Mucosa of rectum (tissue), 2 donors: Measurements from ENCODE around the gene FN3KRP.
"Not testable (repeated sequence)": the region's sequence is repeated elsewhere in the genome, so short reads cannot be mapped to it uniquely, and the experiment has no call there.

Experiments
- H3K27ac ChIP-seq, 2 donors: one replicate each; pipeline ENCODE4 v1.7.0; 2013; ENCODE audit warnings: inconsistent platforms in 2 of 2, low read depth in 2 of 2, low read length in 2 of 2
- H3K27me3 ChIP-seq, 2 donors: one replicate each; pipeline ENCODE4 v1.7.0; 2013; ENCODE audit warnings: low read length in 2 of 2; ENCODE audit not compliant: control insufficient read depth in 2 of 2, insufficient read depth in 2 of 2
- H3K36me3 ChIP-seq, 2 donors: one replicate each; pipeline ENCODE4 v1.7.0; 2013; ENCODE audit warnings: low read length in 2 of 2; ENCODE audit not compliant: control insufficient read depth in 2 of 2, insufficient read depth in 2 of 2
- H3K4me1 ChIP-seq, 2 donors: one replicate each; pipeline ENCODE4 v1.7.0; 2013; ENCODE audit warnings: low read length in 2 of 2, mild to moderate bottlenecking in 1 of 2; ENCODE audit not compliant: control insufficient read depth in 2 of 2, insufficient read depth in 2 of 2
- H3K4me3 ChIP-seq, 2 donors: one replicate each; pipeline ENCODE4 v1.7.0; 2013; ENCODE audit warnings: low read length in 2 of 2
- H3K9ac ChIP-seq, 2 donors: one replicate each; pipeline ENCODE4 v1.7.0; 2013; ENCODE audit warnings: low read length in 2 of 2, low read depth in 1 of 2, mild to moderate bottlenecking in 1 of 2
- H3K9me3 ChIP-seq, 2 donors: one replicate each; pipeline ENCODE4 v1.7.0; 2013; ENCODE audit warnings: low read length in 2 of 2; ENCODE audit not compliant: control insufficient read depth in 2 of 2
- donor health status: healthy.
- donor health status: Normal muscosa, but diverticular disease.

Gene FN3KRP

GRCh38 chr17:82729479-82730260 lies 13.2 kb downstream of the FN3KRP start:
- Histone ChIP-seq H3K9me3 (no peaks in the 10 kb centered on the region), H3K4me3 (no peak overlapping the region), H3K27me3 (no peaks in the 10 kb centered on the region), H3K4me1 (peaks cover 0 to under 1% of the 10 kb centered on the region in 2 donors), H3K9ac (no peak overlapping the region), H3K27ac (no peak overlapping the region), H3K36me3 (peaks cover 23 to 24% of the 10 kb centered on the region in 2 donors)

GRCh38 chr17:82732118-82732743 lies 15.7 kb downstream of the FN3KRP start:
- H3K9ac ChIP-seq, result no peak overlapping the region
- no peak overlapping the region for H3K27ac ChIP-seq
- no peak overlapping the region for H3K4me3 ChIP-seq
- no peaks in the 10 kb centered on the region for H3K27me3 ChIP-seq
- H3K4me1 ChIP-seq, result peaks cover 7 to 8% of the 10 kb centered on the region in 2 donors
- peaks cover 13 to 14% of the 10 kb centered on the region in 2 donors for H3K36me3 ChIP-seq
- H3K9me3 ChIP-seq, result no peaks in the 10 kb centered on the region

GRCh38 chr17:82734987-82735866 lies 18.7 kb downstream of the FN3KRP start, which contains the start of gene FN3K:
Gene FN3K, plus strand, starts transcription at chr17:82735615. Its CDS starts 22 bp downstream, at chr17:82735637.
- H3K9me3 ChIP-seq, result no peaks in the 10 kb centered on the region
- peaks cover 7 to 8% of the 10 kb centered on the region in 2 donors for H3K4me1 ChIP-seq
- H3K36me3 ChIP-seq, result peaks cover 5 to 6% of the 10 kb centered on the region in 2 donors
- no peaks in the 10 kb centered on the region for H3K27me3 ChIP-seq
- peak within 1 kb of the TSS; percentile 69 to 79 for H3K4me3 ChIP-seq
- peak within 1 kb of the TSS; percentile 77 to 84 for H3K9ac ChIP-seq
- H3K27ac ChIP-seq, result peak within 1 kb of the TSS; percentile 70 to 77

GRCh38 chr17:82736511-82737185 lies 20.1 kb downstream of the FN3KRP start:
- Histone ChIP-seq H3K9me3 (no peaks in the 10 kb centered on the region), H3K4me1 (peaks cover 7 to 8% of the 10 kb centered on the region in 2 donors), H3K36me3 (peaks cover 17 to 20% of the 10 kb centered on the region in 2 donors), H3K4me3 (peak overlapping the region; percentile 26 to 69), H3K27me3 (no peaks in the 10 kb centered on the region), H3K9ac (peak overlapping the region in 1 of 2 donors; percentile 84), H3K27ac (no peak overlapping the region)

GRCh38 chr17:82737967-82738877 lies 21.7 kb downstream of the FN3KRP start:
- Histone ChIP-seq H3K4me1 (peaks cover 7 to 8% of the 10 kb centered on the region in 2 donors), H3K27ac (no peak overlapping the region), H3K9me3 (no peaks in the 10 kb centered on the region), H3K36me3 (peaks cover 28 to 29% of the 10 kb centered on the region in 2 donors), H3K4me3 (no peak overlapping the region), H3K9ac (no peak overlapping the region), H3K27me3 (no peaks in the 10 kb centered on the region)

- Histone ChIP-seq H3K27ac (no peak overlapping the region), H3K27me3 (no peaks in the 10 kb centered on the region), H3K9ac (no peak overlapping the region), H3K4me3 (no peak overlapping the region), H3K9me3 (peaks cover 0 to 2% of the 10 kb centered on the region in 2 donors), H3K4me1 (peaks cover 2 to 4% of the 10 kb centered on the region in 2 donors), H3K36me3 (peaks cover 29 to 34% of the 10 kb centered on the region in 2 donors)
These were observed 24.6 kb downstream of the FN3KRP start for GRCh38 chr17:82740906-82741759.

- no peak overlapping the region for H3K4me3 ChIP-seq
- H3K9me3 ChIP-seq, result peaks cover 0 to 2% of the 10 kb centered on the region in 2 donors
- H3K27ac ChIP-seq, result no peak overlapping the region
- peaks cover 25 to 33% of the 10 kb centered on the region in 2 donors for H3K36me3 ChIP-seq
- H3K27me3 ChIP-seq, result no peaks in the 10 kb centered on the region
- no peaks in the 10 kb centered on the region for H3K4me1 ChIP-seq
- H3K9ac ChIP-seq, result no peak overlapping the region
These were observed 27.1 kb downstream of the FN3KRP start for GRCh38 chr17:82743344-82744219.

- peaks cover 24 to 32% of the 10 kb centered on the region in 2 donors for H3K36me3 ChIP-seq
- not testable (repeated sequence) for H3K4me1 ChIP-seq, H3K9me3 ChIP-seq, H3K27me3 ChIP-seq, H3K27ac ChIP-seq, H3K9ac ChIP-seq, H3K4me3 ChIP-seq
These were observed 28.2 kb downstream of the FN3KRP start for GRCh38 chr17:82744736-82745135.
